K562 (cell line): ENCODE measurements around the gene SLC8A2. TPM values are rescaled to one million over a fixed set of nuclear protein-coding genes. Genes with fewer than 3 reads are reported as not detected.
A peak's percentile ranks its signal among the peaks of the same experiment; 100 is the strongest.

Experiments used
- ATAC-seq: fragments of 200-7000 bp; cut with Tn5 transposase; 3 replicates; pipeline ENCODE4 v1.9.1; 2020; ENCODE audit warnings: moderate library complexity
- BruUV-seq: library from RNA; stranded (reverse); fragments of 400-500 nt; replicated peaks from 2 replicates; lab custom pipeline; 2021; lab: Mats Ljungman, UMichigan
- CTCF ChIA-PET: fragments of 300-600 bp; formaldehyde crosslinking; extraction: SDS; loops from one replicate; lab custom pipeline; 2021; ENCODE audit warnings: low intra/inter-chr PET ratio; lab: Yijun Ruan, JAX
- POLR2A ChIA-PET: fragments of 300-600, 350-650 bp; sonication (Branson Sonifier 250); formaldehyde crosslinking; extraction: SDS; loops from one replicate; lab custom pipeline; 2021; ENCODE audit warnings: antibody characterized with exemption, inconsistent platforms; lab: Yijun Ruan, JAX
- DNase-seq, 4 experiments: peaks; one replicate each; pipeline versions ENCODE4 v3.0.0 to v3.0.0-alpha.2; 2011 to 2018; ENCODE audit warnings: low spot score in 3 of 4, mixed read lengths in 3 of 4; ENCODE audit errors: extremely low read depth in 1 of 4
- FAIRE-seq: peaks from 2 replicates; lab custom pipeline; 2011; peaks lifted over from hg19 to GRCh38; lab: Jason Lieb, UNC
- H2AFZ ChIP-seq: 2 replicates; pipeline ENCODE4 v1.6.0; 2011; ENCODE audit warnings: low read depth, low read length, control low read depth, inconsistent platforms
- H3K27ac ChIP-seq: fragments of 200-600 bp; 3 replicates; pipeline ENCODE4 v1.8.0; 2011; ENCODE audit warnings: low read depth, mild to moderate bottlenecking, control low read depth, inconsistent platforms, low read length, moderate library complexity, mixed read lengths; ENCODE audit errors: extremely low read depth
- H3K27me3 ChIP-seq, 2 experiments: fragments of 300-600 bp in 1 of 2; 2 replicates in 1 of 2; 3 replicates in 1 of 2; pipeline versions ENCODE4 v1.6.0 to v1.8.0; 2011; ENCODE audit warnings: inconsistent platforms in 2 of 2, low read length in 2 of 2, mild to moderate bottlenecking in 1 of 2, mixed read lengths in 1 of 2, moderate library complexity in 1 of 2; ENCODE audit not compliant: control insufficient read depth in 2 of 2, insufficient read depth in 2 of 2
- H3K36me3 ChIP-seq: fragments of 300-600 bp; 3 replicates; pipeline ENCODE4 v1.8.0; 2011; ENCODE audit warnings: mild to moderate bottlenecking, low read length, inconsistent platforms; ENCODE audit not compliant: control insufficient read depth, insufficient read depth
- H3K4me1 ChIP-seq, 2 experiments: fragments of 200-600 bp in 1 of 2; replicated peaks in 1 of 2; 2 replicates in 1 of 2; 3 replicates in 1 of 2; pipeline versions ENCODE4 v1.5.1 to v1.8.0; 2011; ENCODE audit warnings: inconsistent platforms in 2 of 2, low read length in 2 of 2, mild to moderate bottlenecking in 1 of 2, mixed read lengths in 1 of 2, moderate library complexity in 1 of 2; ENCODE audit not compliant: control insufficient read depth in 2 of 2, insufficient read depth in 2 of 2
- H3K4me2 ChIP-seq: 2 replicates; pipeline ENCODE4 v1.6.1; 2011; ENCODE audit warnings: low read length, control low read depth, inconsistent platforms, mixed read lengths; ENCODE audit not compliant: insufficient read depth
- H3K4me3 ChIP-seq: fragments of 200-600 bp; sonication (generic), shearing (Covaris generic); 2 replicates; pipeline ENCODE4 v1.5.1; 2016; ENCODE audit warnings: control low read depth, inconsistent platforms
- H3K79me2 ChIP-seq: fragments of 200-600 bp; 3 replicates; pipeline ENCODE4 v1.8.0; 2011; ENCODE audit warnings: low read length, inconsistent platforms; ENCODE audit not compliant: control insufficient read depth, insufficient read depth
- H3K9ac ChIP-seq, 2 experiments: 2 replicates each; pipeline versions ENCODE4 v1.6.0 to v1.6.1; 2011; ENCODE audit warnings: low read depth in 2 of 2, low read length in 2 of 2, control low read depth in 1 of 2, inconsistent platforms in 1 of 2, mild to moderate bottlenecking in 1 of 2, mixed read lengths in 1 of 2; ENCODE audit not compliant: insufficient read depth in 1 of 2
- H3K9me1 ChIP-seq: one replicate; pipeline ENCODE4 v1.6.0; 2011; ENCODE audit warnings: inconsistent platforms, mild to moderate bottlenecking, low read length, moderate library complexity; ENCODE audit not compliant: control insufficient read depth, insufficient read depth
- H3K9me3 ChIP-seq: replicated peaks from 2 replicates; pipeline ENCODE4 v1.5.1; 2011; ENCODE audit warnings: low read depth, low read length, inconsistent platforms; ENCODE audit not compliant: control insufficient read depth, insufficient read depth
- H4K20me1 ChIP-seq: replicated peaks from 2 replicates; pipeline ENCODE4 v1.6.1; 2011; ENCODE audit warnings: low read length, inconsistent platforms, mixed read lengths; ENCODE audit not compliant: control insufficient read depth, insufficient read depth
- CHD1 ChIP-seq: fragments of 200-600 bp; sonication (generic); IDR thresholded peaks from one replicate; pipeline ENCODE4 v1.6.1; 2012; ENCODE audit warnings: mild to moderate bottlenecking, moderate library complexity, low read length, inconsistent platforms
- COPS2 ChIP-seq: fragments of 450-650 bp; conservative IDR thresholded peaks from 2 replicates; pipeline ENCODE4 v1.6.1; 2016; ENCODE audit warnings: mild to moderate bottlenecking, moderate library complexity
- MBD2 ChIP-seq: sonication (generic); IDR thresholded peaks from 2 replicates; pipeline ENCODE4 v1.6.1; 2016; ENCODE audit warnings: low read depth, borderline replicate concordance
- SIN3A ChIP-seq, 2 experiments: fragments of 150-350 bp in 1 of 2; IDR thresholded peaks; 2 replicates each; pipeline ENCODE4 v1.6.1; 2011 to 2016; ENCODE audit warnings: borderline replicate concordance in 2 of 2, low read depth in 2 of 2, low read length in 2 of 2, mild to moderate bottlenecking in 2 of 2, moderate library complexity in 2 of 2; ENCODE audit not compliant: control insufficient read depth in 1 of 2
- SIX5 ChIP-seq, 2 experiments: IDR thresholded peaks; 2 replicates each; pipeline ENCODE4 v1.6.1; 2011; ENCODE audit warnings: low read length in 2 of 2, borderline replicate concordance in 1 of 2, low read depth in 1 of 2, mild to moderate bottlenecking in 1 of 2, moderate library complexity in 1 of 2; ENCODE audit not compliant: insufficient read depth in 1 of 2
- SNIP1 ChIP-seq: fragments of 450-650 bp; IDR thresholded peaks from 2 replicates; pipeline ENCODE4 v1.7.1; 2017; ENCODE audit warnings: low read depth, mild to moderate bottlenecking
- TARDBP ChIP-seq: fragments of 450-650 bp; IDR thresholded peaks from 2 replicates; pipeline ENCODE4 v1.6.1; 2016
- THAP7 ChIP-seq: fragments of 250-450 bp; sonication (Bioruptor Pico); IDR thresholded peaks from 2 replicates; pipeline ENCODE4 v1.5.0; 2021
- ZBTB49 ChIP-seq: sonication (generic); formaldehyde crosslinking; IDR thresholded peaks from 2 replicates; pipeline ENCODE4 v1.8.0; 2022; ENCODE audit warnings: missing genetic modification reagents, mild to moderate bottlenecking, borderline replicate concordance
- ZFP91 ChIP-seq: sonication (generic); formaldehyde crosslinking; IDR thresholded peaks from 2 replicates; pipeline ENCODE4 v1.8.0; 2022; ENCODE audit warnings: mild to moderate bottlenecking, missing genetic modification reagents
- ZNF140 ChIP-seq: fragments of 250-450 bp; sonication (Bioruptor Pico); IDR thresholded peaks from 2 replicates; pipeline ENCODE4 v1.8.0; 2021; ENCODE audit warnings: moderate library complexity, mild to moderate bottlenecking, inconsistent platforms
- ZNF165 ChIP-seq: fragments of 250-450 bp; sonication (Bioruptor Pico); IDR thresholded peaks from 2 replicates; pipeline ENCODE4 v1.4.0; 2020; ENCODE audit warnings: borderline replicate concordance
- ZNF408 ChIP-seq: fragments of 250-450 bp; sonication (Bioruptor Pico); IDR thresholded peaks from 2 replicates; pipeline ENCODE4 v1.4.0; 2020; ENCODE audit warnings: low read depth, mild to moderate bottlenecking, moderate library complexity
- whole genome bisulfite sequencing: fragments of 100-300 bp; shearing (Covaris generic); methylation state at CpG from one replicate; pipeline ENCODE4 v1.1.6; 2016; ENCODE audit warnings: low coverage, mixed read lengths; ENCODE audit not compliant: insufficient coverage; ENCODE audit errors: missing lambda C conversion rate; 5-methylcytosine and 5-hydroxymethylcytosine counted together
- in situ Hi-C: fragments of 300-500 bp; cut with MboI; formaldehyde crosslinking; loops from 4 replicates; pipeline ENCODE4 v1.15.0; 2018; ENCODE audit warnings: inconsistent platforms, mixed read lengths
- intact Hi-C: fragments of 100-400 bp; cut with micrococcal nuclease; formaldehyde crosslinking; loops from 2 replicates; pipeline ENCODE4 v1.14.2; 2022
- polyA plus RNA-seq, 8 experiments: library from polyadenylated mRNA; depleted of rRNA in 4 of 8; stranded (reverse) in 5 of 8; unstranded in 3 of 8; fragments of >200 nt; fragmentation: Nextera tagmentation in 2 of 8; fragmentation: Illumina TruSeq in 1 of 8; extraction: Ambion mirVana in 2 of 8; extraction: Trizol in 1 of 8; gene quantifications; 2 replicates each; pipeline versions ENCODE4 v1.2.1 to v1.2.3, GENCODE V29; 2011 to 2014; ENCODE audit warnings: inconsistent platforms in 1 of 8, missing spikeins in 1 of 8
- total RNA-seq, 7 experiments: library from RNA; depleted of rRNA in 6 of 7; stranded (reverse); fragments of >200 nt in 6 of 7; fragmentation: Illumina TruSeq in 2 of 7; extraction: Trizol in 2 of 7; gene quantifications; 2 replicates each; pipeline versions ENCODE4 v1.2.1 to v1.2.3, GENCODE V29; 2011 to 2021; ENCODE audit warnings: low replicate concordance in 1 of 7

SLC8A2 gene
- total and polyA plus RNA-seq, 9 of the 15 experiments (the other 6 are each of a cell fraction or from before 2014, with no cell fraction given), result 0.07 to 0.66 (median 0.24) TPM; not detected in 3

GRCh38 chr19:47510516-47511127 lies 38.9 kb upstream of the SLC8A2 start:
- in situ Hi-C loops, result no loop called here
- Histone ChIP-seq H3K27ac (no peak overlapping the region), H3K9me1 (no peaks in the 10 kb centered on the region), H3K4me1 (peaks cover 16 to 56% of the 10 kb centered on the region in 2 experiments), H2AFZ (no peak overlapping the region), H3K9me3 (no peaks in the 10 kb centered on the region), H4K20me1 (peaks cover 11% of the 10 kb centered on the region), H3K4me3 (no peak overlapping the region), H3K36me3 (peaks cover 39% of the 10 kb centered on the region; the same call in 2 of the 3 replicates), H3K79me2 (peaks cover 82% of the 10 kb centered on the region), H3K27me3 (no peaks in the 10 kb centered on the region)
- ATAC-seq, result no peak
- POLR2A ChIA-PET, result interaction anchor here (0.5 to 1.3 kb wide), 5 partner anchors 9 to 235 kb away, joined by 3 to 5 read pairs (median 3); partner anchors contain the start of gene NOP53
- intact Hi-C loops, result no loop called here
- no peak for FAIRE-seq
- CTCF ChIA-PET, result no interaction called here
- DNase-seq, result no peak
- TF ChIP-seq ZBTB49 (CRISPR knock-in tag) (no peak), CHD1 (no peak), TARDBP (no peak), THAP7 (CRISPR knock-in tag) (no peak), ZNF165 (CRISPR knock-in tag) (no peak), SIN3A (IDR thresholded peaks at IDR 0.05; ENCODE audit: borderline replicate concordance in 2 of 2, control insufficient read depth in 1 of 2, low read depth in 2 of 2, low read length in 2 of 2) (no peak), MBD2 (no peak), ZNF140 (no peak), ZNF408 (CRISPR knock-in tag) (no peak), ZFP91 (CRISPR knock-in tag) (no peak), SNIP1 (no peak), SIX5 (IDR thresholded peaks at IDR 0.05; ENCODE audit: borderline replicate concordance in 1 of 2, insufficient read depth in 1 of 2, low read depth in 1 of 2, low read length in 2 of 2) (no peak), COPS2 (no peak)
- TF ChIP-seq, all 486 proteins: peak for 0
- no TSS peak for BruUV-seq
- Histone ChIP-seq H3K4me2 (no peak overlapping the region), H3K9ac (peak overlapping the region in 1 of 2 experiments; percentile 31; a peak in 1 of 4 replicates)
- WGBS, result 82% methylated on average over 12 of the region's 12 CpGs
